BLaER1 treated with 17β-estradiol and CSF1 and Interleukin-3, amounts not matched to agents 10 nM and 100 nM (cell line): ENCODE data around the gene KRTAP5-2.

Experiments
- H3K27ac ChIP-seq, 11 experiments: shearing (Covaris generic); formaldehyde crosslinking; 2 replicates each; pipeline ENCODE4 v1.8.1; 2022
- H3K27me3 ChIP-seq, 11 experiments: shearing (Covaris generic); formaldehyde crosslinking; 2 replicates each; pipeline ENCODE4 v1.8.1; 2022
- H3K36me3 ChIP-seq, 11 experiments: shearing (Covaris generic); formaldehyde crosslinking; 2 replicates each; pipeline ENCODE4 v1.8.1; 2022
- H3K4me1 ChIP-seq, 10 experiments: shearing (Covaris generic); formaldehyde crosslinking; 2 replicates each; pipeline ENCODE4 v1.8.1; 2022
- H3K4me2 ChIP-seq, 11 experiments: shearing (Covaris generic); formaldehyde crosslinking; 2 replicates each; pipeline ENCODE4 v1.8.1; 2022
- H3K4me3 ChIP-seq, 10 experiments: shearing (Covaris generic); formaldehyde crosslinking; 2 replicates each; pipeline ENCODE4 v1.8.1; 2022
- H3K9ac ChIP-seq, 11 experiments: shearing (Covaris generic); formaldehyde crosslinking; 2 replicates each; pipeline ENCODE4 v1.8.1; 2022
- H3K9me3 ChIP-seq, 11 experiments: shearing (Covaris generic); formaldehyde crosslinking; replicated peaks in 1 of 11; 2 replicates each; pipeline ENCODE4 v1.8.1; 2022
- H4K20me1 ChIP-seq, 11 experiments: shearing (Covaris generic); formaldehyde crosslinking; 2 replicates each; pipeline ENCODE4 v1.8.1; 2022
- Cebpa-rat ChIP-seq, 11 experiments: shearing (Covaris generic); IDR thresholded peaks; 2 replicates each; pipeline ENCODE4 v1.8.1; 2022

Gene KRTAP5-2

GRCh38 chr11:1555713-1556153 lies 42.4 kb downstream of the KRTAP5-2 start:
- no peak overlapping the region for H3K4me2 ChIP-seq
- no peak overlapping the region for H3K9ac ChIP-seq
- no peak overlapping the region for H3K4me3 ChIP-seq
- no peak overlapping the region for H3K27ac ChIP-seq
- peaks cover 0 to 59% (median 22%) of the 10 kb centered on the region in 11 experiments; a peak in 13 of 22 replicates for H4K20me1 ChIP-seq
- peaks cover 33 to 72% (median 54%) of the 10 kb centered on the region in 11 experiments for H3K27me3 ChIP-seq
- TF ChIP-seq Cebpa-rat (IDR thresholded peaks at IDR 0.05), result no peak
- H3K36me3 ChIP-seq, result peaks cover 0 to 31% (median 0%) of the 10 kb centered on the region in 11 experiments; a peak in 5 of 22 replicates
- no peaks in the 10 kb centered on the region for H3K9me3 ChIP-seq
- H3K4me1 ChIP-seq, result peaks cover 0 to 4% (median 0%) of the 10 kb centered on the region in 10 experiments; a peak in 2 of 20 replicates

GRCh38 chr11:1554981-1555712 lies 42.9 kb downstream of the KRTAP5-2 start:
- H3K4me1 ChIP-seq, result peaks cover 0 to 4% (median 0%) of the 10 kb centered on the region in 10 experiments; a peak in 2 of 20 replicates
- H3K27me3 ChIP-seq, result peaks cover 33 to 73% (median 55%) of the 10 kb centered on the region in 11 experiments
- H3K4me3 ChIP-seq, result no peak overlapping the region

GRCh38 chr11:1553808-1554594 lies 44.1 kb downstream of the KRTAP5-2 start:
- Histone ChIP-seq H4K20me1 (peaks cover 0 to 42% (median 5%) of the 10 kb centered on the region in 11 experiments; a peak in 12 of 22 replicates), H3K4me1 (peaks cover 0 to 6% (median under 1%) of the 10 kb centered on the region in 10 experiments; a peak in 5 of 20 replicates), H3K4me2 (no peak overlapping the region), H3K27me3 (peaks cover 36 to 79% (median 67%) of the 10 kb centered on the region in 11 experiments), H3K36me3 (peaks cover 0 to 19% (median 0%) of the 10 kb centered on the region in 11 experiments; a peak in 5 of 22 replicates), H3K9ac (no peak overlapping the region), H3K9me3 (no peaks in the 10 kb centered on the region), H3K4me3 (no peak overlapping the region), H3K27ac (no peak overlapping the region)
- TF ChIP-seq Cebpa-rat (IDR thresholded peaks at IDR 0.05), result no peak

More at GRCh38 chr11:1554981-1555712, 42.9 kb downstream of the KRTAP5-2 start:
- Histone ChIP-seq H3K9me3 (no peaks in the 10 kb centered on the region), H3K4me2 (no peak overlapping the region), H4K20me1 (peaks cover 0 to 53% (median 16%) of the 10 kb centered on the region in 11 experiments; a peak in 13 of 22 replicates), H3K36me3 (peaks cover 0 to 25% (median 0%) of the 10 kb centered on the region in 11 experiments; a peak in 5 of 22 replicates), H3K9ac (no peak overlapping the region), H3K27ac (no peak overlapping the region)
- TF ChIP-seq Cebpa-rat (IDR thresholded peaks at IDR 0.05), result no peak

- peaks cover 61 to 83% (median 81%) of the 10 kb centered on the region in 11 experiments for H3K27me3 ChIP-seq
- TF ChIP-seq Cebpa-rat (IDR thresholded peaks at IDR 0.05), result no peak
- H3K9ac ChIP-seq, result no peak overlapping the region
- H3K27ac ChIP-seq, result no peak overlapping the region
- H3K4me2 ChIP-seq, result peak overlapping the region in 3 of 11 experiments; percentile 20 to 78 (median 70); a peak in 2 of 22 replicates
- H3K4me3 ChIP-seq, result no peak overlapping the region
- peaks cover 21 to 42% (median 33%) of the 10 kb centered on the region in 10 experiments for H3K4me1 ChIP-seq
- no peaks in the 10 kb centered on the region for H3K9me3 ChIP-seq
- H4K20me1 ChIP-seq, result peaks cover 0 to 36% (median 6%) of the 10 kb centered on the region in 11 experiments; a peak in 15 of 22 replicates
- no peaks in the 10 kb centered on the region for H3K36me3 ChIP-seq
Observed at GRCh38 chr11:1549338-1550330, 48.5 kb downstream of the KRTAP5-2 start.

- no peak for TF ChIP-seq Cebpa-rat (IDR thresholded peaks at IDR 0.05)
- Histone ChIP-seq H3K27ac (no peak overlapping the region), H4K20me1 (peaks cover 0 to 38% (median 8%) of the 10 kb centered on the region in 11 experiments; a peak in 11 of 22 replicates), H3K4me3 (peak overlapping the region in 7 of 10 experiments; percentile 9 to 55 (median 33); a peak in 5 of 20 replicates), H3K27me3 (peaks cover 49 to 78% (median 72%) of the 10 kb centered on the region in 11 experiments), H3K36me3 (no peaks in the 10 kb centered on the region), H3K9ac (no peak overlapping the region), H3K4me2 (peak overlapping the region; percentile 59 to 88 (median 78)), H3K4me1 (peaks cover 21 to 42% (median 33%) of the 10 kb centered on the region in 10 experiments), H3K9me3 (no peaks in the 10 kb centered on the region)
Observed at GRCh38 chr11:1548221-1549070, 49.6 kb downstream of the KRTAP5-2 start.

- TF ChIP-seq Cebpa-rat (IDR thresholded peaks at IDR 0.05), result no peak
- peaks cover 44 to 71% (median 64%) of the 10 kb centered on the region in 11 experiments for H3K27me3 ChIP-seq
- H3K4me3 ChIP-seq, result peak overlapping the region in 6 of 10 experiments; percentile 32 to 61 (median 44); a peak in 7 of 20 replicates
- H3K9me3 ChIP-seq, result no peaks in the 10 kb centered on the region
- H3K4me1 ChIP-seq, result peaks cover 21 to 40% (median 33%) of the 10 kb centered on the region in 10 experiments
- H3K9ac ChIP-seq, result peak overlapping the region in 2 of 11 experiments; percentile 5 to 8; a peak in 2 of 22 replicates
- no peak overlapping the region for H3K27ac ChIP-seq
- H4K20me1 ChIP-seq, result peaks cover 0 to 38% (median 8%) of the 10 kb centered on the region in 11 experiments; a peak in 11 of 22 replicates
- H3K36me3 ChIP-seq, result no peaks in the 10 kb centered on the region
- H3K4me2 ChIP-seq, result peak overlapping the region; percentile 66 to 88 (median 81)
Observed at GRCh38 chr11:1547467-1548098, 50.5 kb downstream of the KRTAP5-2 start.
